HG02885 (cell line): ENCODE measurements around the gene LRTM2.

Source experiments
- ATAC-seq: cut with Tn5 transposase; IDR thresholded peaks from one replicate; pipeline ENCODE4 v1.9.1; 2021; ENCODE audit warnings: mild to moderate bottlenecking; ENCODE audit not compliant: unreplicated experiment, poor library complexity

LRTM2 gene

DNA sequence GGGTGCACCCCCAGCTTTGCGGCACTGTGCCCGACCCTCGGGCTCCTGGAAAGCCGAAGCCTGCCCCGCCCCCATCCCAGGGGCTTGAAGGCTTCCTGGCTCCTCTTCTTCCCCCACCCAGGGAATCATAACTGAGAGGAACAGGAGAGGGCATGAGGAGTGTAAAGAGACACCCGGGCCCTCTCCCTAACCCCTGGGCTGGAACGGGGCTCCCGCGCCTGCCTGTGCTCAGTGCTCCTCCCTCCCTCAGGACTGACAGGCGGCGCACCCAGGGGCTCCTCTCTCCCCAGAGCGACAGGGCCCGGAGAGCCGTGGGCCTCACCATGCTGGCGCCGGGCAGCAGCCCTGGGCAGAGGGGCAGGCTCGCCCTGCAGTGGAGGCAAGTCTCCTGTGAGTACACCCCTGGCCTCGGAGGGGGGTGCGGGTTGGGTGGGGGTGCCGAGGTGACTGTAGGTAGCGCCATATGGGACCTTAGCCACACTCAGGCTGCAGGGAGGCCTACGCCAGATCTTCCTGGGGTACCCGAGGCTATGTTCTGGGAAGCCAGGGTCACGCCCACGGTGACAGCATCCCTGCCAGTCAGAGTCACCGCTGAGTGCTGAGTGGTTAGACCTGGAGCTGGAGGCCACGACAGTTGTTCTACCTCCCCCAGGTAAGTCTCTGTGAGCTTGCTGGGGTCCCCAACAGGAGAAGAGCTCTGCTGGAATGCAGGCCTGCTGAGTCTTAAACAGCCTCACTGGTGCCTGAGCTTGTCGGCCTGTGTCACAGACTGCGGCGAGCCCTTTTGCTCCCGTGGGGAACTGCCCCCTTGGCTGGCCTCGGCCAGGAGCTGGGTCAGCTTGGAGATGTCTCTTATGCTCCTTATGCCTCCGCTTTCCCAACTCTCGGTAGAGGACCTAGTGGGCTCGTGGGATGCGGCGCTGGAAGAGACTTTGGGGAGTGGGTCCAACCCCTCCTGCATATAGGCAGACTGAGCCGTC, 7.8 kb downstream of the LRTM2 start:
- no peak for ATAC-seq

DNA sequence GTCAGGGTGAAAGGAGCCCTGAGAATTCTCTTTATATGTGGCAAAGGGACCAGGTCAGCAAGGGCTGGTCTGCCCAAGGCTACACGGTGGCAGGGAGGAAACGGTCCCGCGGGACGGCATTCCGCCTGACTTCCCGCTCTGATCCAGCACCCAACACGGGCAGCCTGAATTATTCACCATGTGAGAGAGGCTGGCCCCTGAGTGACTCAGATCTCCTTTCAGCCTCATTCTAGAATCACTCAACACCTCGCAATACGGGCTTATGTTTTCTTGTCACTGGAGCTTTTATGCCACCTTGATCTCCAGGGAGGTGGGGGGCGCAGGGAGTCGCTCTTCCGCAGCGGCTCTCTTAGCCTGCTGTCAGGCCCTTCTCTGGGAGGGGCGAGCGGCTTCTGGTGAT, 8.5 kb downstream of the LRTM2 start:
- ATAC-seq = no peak

DNA sequence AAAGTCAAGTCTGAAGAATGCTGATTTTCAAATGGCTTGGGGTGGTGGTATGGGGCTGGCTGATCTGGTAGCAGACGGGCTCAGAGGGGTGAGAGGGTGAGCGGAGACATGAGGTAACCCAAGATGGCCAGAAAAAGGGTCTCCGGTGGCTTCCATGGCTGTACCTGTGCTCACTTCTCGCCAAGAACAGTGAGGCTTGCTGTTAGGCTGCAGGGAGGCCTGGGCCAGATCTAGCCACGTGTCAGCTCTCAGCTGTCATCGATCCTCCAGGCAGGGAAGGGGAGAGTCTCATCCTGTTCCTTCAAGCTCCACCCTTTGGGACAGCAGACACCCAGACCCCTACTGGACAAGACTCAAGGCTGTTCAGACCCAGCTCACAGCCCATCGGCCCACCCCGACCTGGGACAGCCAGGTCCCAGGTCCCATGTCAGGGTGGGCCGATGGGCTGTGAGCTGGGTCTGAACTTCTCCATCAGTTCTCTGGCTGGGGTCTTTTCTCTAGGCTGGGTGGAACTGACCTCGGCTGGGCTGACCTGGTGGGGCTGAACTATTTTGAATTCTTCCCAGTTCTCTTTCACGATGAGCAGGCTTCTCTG, 9.0 kb downstream of the LRTM2 start:
- no peak for ATAC-seq

DNA sequence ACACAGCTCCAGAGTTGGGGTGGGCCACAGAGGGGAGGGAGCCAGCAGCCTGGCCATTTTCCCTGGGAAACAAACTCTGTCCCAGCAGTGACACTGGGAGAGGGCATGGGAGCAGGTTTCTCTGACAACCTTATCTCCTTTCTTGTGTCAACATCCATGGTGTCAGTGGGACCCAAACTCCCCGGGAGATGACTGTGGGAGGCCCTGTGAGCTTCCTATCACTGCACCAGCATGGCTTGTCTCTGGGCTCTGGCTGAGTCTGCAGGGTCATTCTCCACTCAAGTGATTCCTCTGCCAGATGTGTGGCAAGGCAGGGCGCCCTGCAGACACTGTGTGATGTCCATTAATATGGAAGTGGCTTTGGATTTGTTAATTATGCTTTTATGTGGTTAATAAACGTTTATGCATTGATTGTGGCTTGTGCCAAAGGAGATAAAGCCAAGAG, 10.1 kb downstream of the LRTM2 start:
- ATAC-seq = no peak

DNA sequence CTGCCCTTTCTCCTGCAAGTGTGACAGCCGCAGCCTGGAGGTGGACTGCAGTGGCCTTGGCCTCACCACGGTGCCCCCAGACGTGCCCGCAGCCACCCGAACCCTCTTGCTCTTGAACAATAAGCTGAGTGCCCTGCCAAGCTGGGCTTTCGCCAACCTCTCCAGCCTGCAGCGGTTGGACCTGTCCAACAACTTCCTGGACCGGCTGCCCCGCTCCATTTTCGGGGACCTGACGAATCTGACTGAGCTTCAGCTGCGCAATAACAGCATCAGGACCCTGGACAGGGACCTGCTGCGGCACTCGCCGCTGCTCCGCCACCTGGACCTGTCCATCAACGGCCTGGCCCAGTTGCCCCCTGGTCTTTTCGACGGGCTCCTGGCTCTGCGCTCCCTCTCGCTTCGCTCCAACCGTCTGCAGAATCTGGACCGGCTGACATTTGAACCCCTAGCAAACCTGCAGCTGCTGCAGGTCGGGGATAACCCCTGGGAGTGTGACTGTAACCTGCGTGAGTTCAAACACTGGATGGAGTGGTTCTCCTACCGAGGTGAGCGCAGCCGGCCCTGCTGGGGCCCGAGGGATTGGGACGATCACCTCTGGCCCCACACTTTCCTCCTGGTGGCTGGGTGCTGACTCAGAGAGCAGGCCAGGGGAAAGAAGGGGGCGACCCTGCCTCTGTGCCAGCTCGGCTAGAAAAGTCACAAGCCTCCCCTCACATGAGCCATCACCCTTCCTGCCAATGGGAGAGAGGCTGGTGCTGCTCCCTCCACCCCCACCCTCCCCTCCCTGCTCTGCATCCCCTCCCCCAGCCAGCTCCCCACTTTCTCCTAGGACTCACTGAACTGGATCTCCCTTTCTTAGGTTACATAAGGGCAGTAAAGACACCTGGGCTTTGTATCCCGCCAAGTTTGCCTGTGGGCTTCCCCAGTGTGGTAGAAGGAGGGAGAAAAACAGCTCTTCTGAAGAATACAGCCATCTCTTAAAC, 10.9 kb downstream of the LRTM2 start:
- ATAC-seq = no peak

DNA sequence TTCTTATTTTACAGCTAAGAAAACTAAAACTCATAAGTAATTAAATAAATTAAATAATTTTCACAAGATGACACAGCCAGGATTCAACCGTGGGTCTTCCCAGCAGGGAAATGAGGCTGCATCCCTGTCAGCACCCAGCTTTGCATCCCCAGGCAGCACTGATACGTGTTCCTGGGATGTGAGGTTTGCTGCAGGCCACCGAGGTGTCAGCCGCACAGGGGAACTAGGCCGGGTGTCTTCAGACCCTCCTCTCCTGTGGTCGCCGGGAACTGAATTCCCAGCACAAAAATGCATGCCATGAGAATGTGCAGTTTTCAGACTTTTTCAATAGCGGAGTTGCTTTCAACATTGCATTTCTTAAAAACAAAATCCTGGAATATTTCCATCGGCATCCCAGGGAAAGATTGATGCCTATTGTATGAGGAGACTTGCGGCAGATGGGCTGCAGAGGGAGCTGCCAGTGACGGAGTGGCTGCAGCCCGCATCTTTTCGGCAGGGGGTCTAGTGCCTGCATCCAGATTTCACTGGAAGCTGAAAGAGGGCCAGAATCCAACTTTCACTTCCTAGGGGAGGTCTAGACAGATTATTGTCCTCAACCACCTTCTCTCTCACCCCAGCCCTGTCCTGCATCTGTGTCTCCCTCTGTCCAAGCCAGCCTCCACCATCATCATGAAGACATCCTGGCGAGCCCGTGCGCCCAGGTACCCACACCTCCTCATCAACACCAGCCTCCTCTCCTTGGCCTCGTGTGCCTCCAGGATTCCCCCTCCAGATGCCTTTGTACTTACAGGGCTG, 12.6 kb downstream of the LRTM2 start:
- no peak for ATAC-seq

DNA sequence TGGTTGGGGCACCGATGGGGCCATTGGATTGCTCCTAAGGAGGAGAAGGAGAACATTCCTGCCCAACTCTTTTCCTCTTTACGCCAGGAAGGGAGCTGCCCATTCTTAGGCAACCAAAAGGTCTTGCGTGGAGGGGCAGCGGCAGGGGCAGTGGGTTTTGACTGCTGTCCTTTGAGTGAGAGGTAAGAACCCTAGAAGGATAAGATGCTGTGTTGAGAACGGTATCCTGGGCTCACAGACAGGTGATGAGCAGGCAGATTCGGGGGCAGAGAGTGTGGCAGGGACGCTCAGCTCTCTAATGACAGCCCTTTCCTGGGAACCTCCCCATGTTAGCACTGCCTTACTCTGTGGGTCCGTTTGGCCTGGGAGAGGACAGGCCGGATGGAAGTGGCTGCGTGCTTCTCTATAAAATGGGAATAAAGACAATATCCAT, 13.2 kb downstream of the LRTM2 start:
- no peak for ATAC-seq

DNA sequence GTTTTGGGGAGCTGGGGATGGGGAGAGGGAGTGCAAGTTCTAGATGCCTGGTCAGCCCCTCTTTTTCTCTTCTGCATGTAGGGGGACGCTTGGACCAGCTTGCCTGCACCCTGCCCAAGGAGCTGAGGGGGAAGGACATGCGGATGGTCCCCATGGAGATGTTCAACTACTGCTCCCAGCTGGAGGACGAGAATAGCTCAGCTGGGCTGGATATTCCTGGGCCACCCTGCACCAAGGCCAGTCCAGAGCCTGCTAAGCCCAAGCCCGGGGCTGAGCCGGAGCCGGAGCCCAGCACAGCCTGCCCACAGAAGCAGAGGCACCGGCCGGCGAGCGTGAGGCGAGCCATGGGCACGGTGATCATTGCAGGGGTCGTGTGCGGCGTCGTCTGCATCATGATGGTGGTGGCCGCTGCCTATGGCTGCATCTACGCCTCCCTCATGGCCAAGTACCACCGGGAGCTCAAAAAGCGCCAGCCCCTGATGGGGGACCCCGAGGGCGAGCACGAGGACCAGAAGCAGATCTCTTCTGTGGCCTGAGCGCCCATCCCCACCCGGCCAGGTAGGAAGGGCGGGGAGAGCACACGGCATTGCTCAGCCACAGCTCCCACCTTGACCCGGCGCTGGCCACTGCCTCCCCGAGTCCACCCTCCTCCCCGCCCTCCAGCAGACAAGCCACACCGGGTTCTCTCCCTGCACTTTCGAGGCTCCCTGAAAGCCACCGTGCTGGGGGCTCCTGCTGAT, 14.0 kb downstream of the LRTM2 start:
- ATAC-seq = no peak

DNA sequence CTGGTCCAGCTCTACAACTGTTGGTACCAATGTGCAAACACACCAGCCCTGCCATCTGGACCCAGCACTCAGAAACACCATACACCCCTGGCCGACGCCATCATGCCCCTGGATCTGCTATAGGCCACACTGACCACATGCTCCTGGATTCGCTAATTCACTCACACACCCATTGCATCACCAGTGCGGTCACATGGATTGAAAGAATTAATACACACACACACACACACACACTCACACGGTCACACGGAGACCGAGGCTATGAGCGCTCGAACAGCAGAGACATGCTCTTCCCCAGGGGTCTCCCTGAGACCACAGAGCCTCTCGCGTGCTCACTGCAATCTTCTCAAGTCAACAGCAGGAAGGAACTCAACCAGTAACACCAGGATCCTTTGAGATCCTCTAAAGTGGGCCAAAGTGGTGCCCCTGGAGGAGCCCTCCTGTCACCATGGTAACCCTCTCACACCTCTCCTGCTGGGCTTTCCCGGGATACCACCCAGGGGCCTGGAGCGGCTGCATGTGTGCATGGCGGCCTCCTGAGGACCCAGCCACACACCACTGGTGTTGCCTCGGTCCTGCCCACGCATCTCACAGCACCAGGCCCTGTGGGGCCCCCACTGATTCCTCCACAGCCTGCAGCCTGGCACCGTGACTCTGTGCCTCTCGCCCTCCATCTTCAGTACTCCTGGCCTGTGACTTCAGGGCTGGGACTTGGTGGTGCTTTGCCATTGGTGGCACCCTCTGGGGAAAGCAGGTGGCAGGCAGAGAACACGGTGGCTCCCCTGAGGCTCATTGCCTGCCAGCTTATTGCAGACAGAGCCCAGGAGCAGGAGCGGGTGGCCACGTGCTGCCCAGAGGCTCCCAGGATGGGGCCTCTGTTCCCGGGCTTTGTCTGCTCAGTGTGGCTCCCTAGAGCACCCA, 15.1 kb downstream of the LRTM2 start:
- no peak for ATAC-seq

DNA sequence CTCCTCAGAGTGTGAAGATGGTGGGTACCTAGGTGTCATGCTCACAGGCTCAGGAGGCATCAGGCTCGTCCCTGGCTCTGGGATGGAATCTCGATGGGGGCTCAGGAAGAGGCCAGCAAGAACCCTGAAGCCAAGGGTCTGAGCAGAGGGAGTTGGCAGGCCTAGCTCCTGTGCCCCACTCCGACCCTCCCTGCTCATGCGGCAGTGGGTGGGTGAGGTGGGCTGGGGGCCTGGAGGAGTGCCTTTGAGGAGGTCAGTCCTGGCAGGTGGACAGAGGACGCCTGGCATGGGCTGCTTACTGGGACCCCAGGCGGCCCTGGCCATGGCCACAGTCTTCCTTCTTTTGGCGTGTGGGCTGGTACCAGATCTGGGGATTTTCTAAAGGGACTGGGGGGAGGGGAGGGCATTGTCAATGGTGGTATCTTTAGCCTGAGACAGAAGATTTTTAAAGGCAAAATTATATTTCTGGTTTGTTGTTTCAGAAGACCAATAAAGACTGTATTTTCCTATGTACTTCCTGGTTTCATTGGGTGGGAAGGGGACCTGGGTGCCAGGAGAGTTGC, 16.0 kb downstream of the LRTM2 start:
- no peak for ATAC-seq

DNA sequence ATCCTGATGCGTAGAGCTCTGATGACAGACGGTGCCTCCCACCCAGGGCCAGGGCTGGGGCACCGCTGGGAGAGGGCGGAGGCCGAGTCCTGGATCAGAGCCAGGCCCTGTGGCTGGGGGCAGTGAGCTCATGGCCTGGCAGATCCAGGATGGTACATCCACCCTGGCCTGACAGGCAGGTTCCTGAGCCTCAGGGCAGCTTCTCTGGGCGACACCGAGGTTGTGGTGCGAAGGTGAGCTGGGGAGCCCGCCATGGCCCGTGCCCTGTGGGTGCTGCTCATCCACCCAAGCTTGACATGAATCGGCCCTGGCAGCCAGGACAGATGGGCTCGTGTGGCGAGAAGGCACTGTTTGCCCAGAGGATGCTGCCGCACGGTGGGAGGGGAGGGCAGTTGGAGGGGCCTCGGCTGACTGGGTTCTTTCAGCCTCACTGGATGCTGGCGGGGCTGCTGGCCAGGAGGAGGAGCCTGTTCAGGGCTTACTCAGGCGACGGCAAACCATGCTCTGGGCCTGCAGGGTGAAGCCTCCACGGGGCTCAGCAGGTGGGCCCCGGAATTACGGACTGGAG, 16.6 kb downstream of the LRTM2 start:
- ATAC-seq = no peak

DNA sequence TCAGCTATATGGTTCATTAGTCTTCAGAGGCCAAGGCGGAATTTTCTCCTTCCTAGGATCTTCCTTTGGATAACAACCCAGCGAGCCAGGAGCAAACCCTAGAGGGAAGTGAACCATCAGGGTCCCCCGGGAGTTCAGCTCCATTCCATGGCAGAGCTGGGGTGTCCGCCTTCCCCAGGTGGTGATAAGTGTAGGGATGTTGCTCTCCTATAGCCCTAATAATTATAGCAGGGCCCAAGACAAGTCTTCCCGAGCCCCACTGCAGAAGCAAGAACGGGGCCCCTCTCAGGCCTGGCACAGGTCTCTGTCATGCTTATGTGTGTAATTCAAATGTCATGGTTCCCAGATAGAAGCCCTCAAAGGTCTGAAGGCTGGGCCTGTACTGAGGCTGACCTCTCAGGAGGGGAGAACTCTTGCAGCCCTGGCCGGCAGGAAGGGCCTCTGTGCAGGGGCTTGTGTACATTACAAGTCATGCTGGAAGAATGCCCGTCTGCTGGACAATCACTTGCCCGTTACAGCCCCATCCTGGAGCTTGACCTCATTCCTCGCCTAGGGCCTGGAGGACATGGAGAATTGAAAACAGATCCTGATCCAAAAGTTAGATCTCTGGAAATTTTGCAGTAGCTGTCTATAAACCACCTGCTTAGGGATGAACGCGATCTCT, 17.3 kb downstream of the LRTM2 start:
- no peak for ATAC-seq

DNA sequence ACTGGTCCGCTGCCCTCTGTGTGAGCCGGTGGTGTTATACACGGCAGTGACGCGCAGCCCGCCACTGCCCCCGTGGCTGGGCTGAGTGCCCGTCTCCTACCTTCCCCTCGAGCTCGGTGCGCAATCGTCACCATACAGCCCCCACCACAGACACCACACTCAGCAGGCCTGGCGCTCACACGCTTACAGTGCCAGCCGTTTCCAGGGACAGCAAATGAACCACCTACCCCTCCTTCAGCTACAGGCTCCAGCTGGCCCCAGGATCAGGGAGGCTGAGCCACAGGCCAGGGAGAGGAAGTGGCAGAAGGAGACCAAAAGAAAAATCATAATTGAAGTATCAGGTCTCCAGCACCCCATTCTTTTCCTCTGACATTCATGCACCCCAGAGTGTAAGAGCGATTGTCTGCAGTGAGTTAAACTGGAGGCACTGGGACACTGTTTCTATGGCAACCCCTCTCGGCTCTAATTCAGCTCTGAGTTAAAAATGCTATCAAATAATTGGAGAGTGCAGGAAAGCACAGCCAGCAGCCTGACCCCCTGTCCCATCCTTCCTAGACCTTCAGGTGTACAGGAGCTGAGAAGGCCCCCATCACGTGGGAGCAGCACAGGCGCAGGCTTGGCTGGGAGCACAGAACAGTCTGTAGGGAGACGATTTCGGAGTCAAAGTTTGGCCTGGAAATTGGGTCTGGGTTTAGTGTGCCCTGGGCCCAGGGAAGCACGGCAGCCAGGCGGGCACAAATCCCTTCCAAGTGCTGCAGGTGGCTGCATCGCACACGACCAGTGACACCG, 18.0 kb downstream of the LRTM2 start:
- no peak for ATAC-seq

DNA sequence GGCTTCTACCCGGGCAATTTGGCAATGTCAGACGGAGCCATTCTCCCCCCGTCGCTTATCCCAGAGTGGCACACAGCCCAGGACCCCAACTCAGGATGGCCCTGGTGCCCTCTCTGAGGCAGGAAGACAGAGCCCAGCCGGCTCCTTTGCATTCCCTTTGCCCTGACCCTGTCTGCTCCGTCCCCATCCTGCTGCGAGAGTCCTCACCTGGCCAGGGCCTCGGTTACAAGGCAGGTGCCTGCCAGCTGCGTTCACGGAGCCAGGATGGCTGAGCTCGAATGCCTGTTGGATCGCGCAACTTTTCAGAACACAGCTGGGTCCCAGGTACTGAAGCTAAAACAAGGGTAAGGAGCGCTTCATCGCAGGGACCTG, 18.6 kb downstream of the LRTM2 start:
- ATAC-seq = no peak

DNA sequence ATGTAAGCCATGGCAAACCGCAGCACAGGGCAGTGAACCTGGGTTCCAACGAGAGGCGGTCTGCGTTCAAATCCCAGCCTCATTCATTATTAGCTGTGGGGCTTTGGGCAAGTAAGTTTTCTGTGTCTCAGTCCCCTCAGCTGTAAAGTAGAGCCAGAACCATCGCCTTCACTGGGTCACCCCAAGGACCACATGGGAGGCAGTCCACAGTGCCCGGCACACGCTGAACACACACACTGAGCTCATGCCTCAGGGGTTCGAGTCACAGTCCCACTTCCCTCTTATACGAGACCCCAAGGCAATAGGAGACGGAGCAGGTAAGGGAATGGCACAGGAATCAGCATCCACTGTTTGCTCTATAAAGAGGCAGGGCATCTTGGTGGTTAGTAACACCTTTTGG, 19.1 kb downstream of the LRTM2 start:
- no peak for ATAC-seq
